Measurements from ENCODE around the gene DSG2. TPM values are rescaled to one million over a fixed set of nuclear protein-coding genes. Genes with fewer than 3 reads are reported as not detected.

The DSG2 gene
- total and polyA plus RNA-seq, 3 donors from 2014 or later, result 5.9 to 8.6 (median 7.0) TPM

GRCh38 chr18:31565345-31565744, 67.4 kb downstream of the DSG2 start:
- Histone ChIP-seq H3K27ac (no peak overlapping the region), H3K4me3 (no peak overlapping the region), H3K27me3 (no peaks in the 10 kb centered on the region), H3K4me1 (no peaks in the 10 kb centered on the region), H3K36me3 (ENCODE audit: low read depth, missing control alignments) (no peaks in the 10 kb centered on the region), H3K9me3 (no peaks in the 10 kb centered on the region)
- no peak for DNase-seq
- TF ChIP-seq CTCF (IDR thresholded peaks at IDR 0.05), result no peak
- TF ChIP-seq POLR2A (IDR thresholded peaks at IDR 0.05), result no peak
- 72 to 81% methylated on average over 2 of the region's 2 CpGs for WGBS, 2 donors
- intact Hi-C loops (cut with DNase I; ENCODE audit: low total_unique reads), result no loop called here

DNA sequence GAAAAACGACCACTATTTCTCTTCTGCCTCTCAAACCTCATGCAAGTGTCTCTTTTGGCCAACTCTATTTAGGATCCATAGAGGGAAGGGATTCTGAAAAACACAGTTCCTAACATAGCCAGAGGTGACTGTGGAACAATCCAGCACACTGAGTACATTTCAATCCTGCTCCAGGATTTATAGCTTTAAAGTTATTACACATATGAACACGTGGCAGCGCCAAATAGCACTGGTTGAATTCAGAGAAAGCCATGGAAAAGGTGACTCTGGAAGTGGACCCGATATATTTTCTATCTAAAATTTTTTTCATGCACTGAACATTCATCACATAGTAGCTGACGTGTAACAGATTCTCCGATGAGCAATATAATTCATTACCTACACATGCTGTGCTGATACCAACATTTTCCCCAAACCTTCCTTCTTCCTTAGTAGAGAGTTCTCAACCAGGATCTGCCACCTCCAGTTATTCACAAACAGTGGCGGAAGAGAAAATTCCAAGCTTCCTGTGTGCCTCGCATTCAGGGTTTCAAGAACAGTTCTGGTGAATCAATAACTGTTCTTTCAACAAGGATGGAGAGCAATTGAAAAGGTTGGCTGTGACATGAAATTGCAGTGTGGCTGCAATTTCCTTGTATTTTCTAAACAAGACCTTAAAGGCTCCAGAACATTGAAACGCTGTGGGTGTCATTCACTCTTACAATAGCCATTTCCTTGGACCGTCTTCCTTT, 68.0 kb downstream of the DSG2 start:
- 86 to 89% methylated on average over 10 of the region's 10 CpGs for WGBS, 2 donors
- no peaks in the 10 kb centered on the region for H3K27me3 ChIP-seq
- intact Hi-C loops (cut with DNase I; ENCODE audit: low total_unique reads), result no loop called here

GRCh38 chr18:31566576-31567306, 68.8 kb downstream of the DSG2 start:
- H3K4me3 ChIP-seq, result no peak overlapping the region
- H3K4me1 ChIP-seq, result no peaks in the 10 kb centered on the region
- H3K36me3 ChIP-seq (ENCODE audit: low read depth, missing control alignments), result no peaks in the 10 kb centered on the region
- no peak for DNase-seq
- TF ChIP-seq POLR2A (IDR thresholded peaks at IDR 0.05), result no peak
- no peak for TF ChIP-seq CTCF (IDR thresholded peaks at IDR 0.05)
- no peak overlapping the region for H3K27ac ChIP-seq
- H3K27me3 ChIP-seq, result no peaks in the 10 kb centered on the region
- intact Hi-C loops (cut with DNase I; ENCODE audit: low total_unique reads), result no loop called here
- H3K9me3 ChIP-seq, result no peaks in the 10 kb centered on the region
- 68 to 72% methylated on average over 4 of the region's 4 CpGs for WGBS, 2 donors

More for the DNA sequence above, 68.0 kb downstream of the DSG2 start:
- H3K4me1 ChIP-seq, result no peaks in the 10 kb centered on the region
- H3K9me3 ChIP-seq, result no peaks in the 10 kb centered on the region
- H3K36me3 ChIP-seq (ENCODE audit: low read depth, missing control alignments), result no peaks in the 10 kb centered on the region
- no peak overlapping the region for H3K27ac ChIP-seq
- no peak overlapping the region for H3K4me3 ChIP-seq
- no peak for DNase-seq
- TF ChIP-seq POLR2A (IDR thresholded peaks at IDR 0.05), result no peak
- no peak for TF ChIP-seq CTCF (IDR thresholded peaks at IDR 0.05)

- intact Hi-C loops (cut with DNase I; ENCODE audit: low total_unique reads), result no loop called here
- Histone ChIP-seq H3K27me3 (no peaks in the 10 kb centered on the region), H3K4me3 (no peak overlapping the region), H3K4me1 (no peaks in the 10 kb centered on the region), H3K27ac (no peak overlapping the region), H3K9me3 (no peaks in the 10 kb centered on the region), H3K36me3 (ENCODE audit: low read depth, missing control alignments) (no peaks in the 10 kb centered on the region)
- no peak for DNase-seq
- TF ChIP-seq POLR2A (IDR thresholded peaks at IDR 0.05), result no peak
- TF ChIP-seq CTCF (IDR thresholded peaks at IDR 0.05), result no peak
- WGBS, 2 donors, result 77 to 86% methylated on average over 7 to 9 of the region's 9 CpGs
Measured at GRCh38 chr18:31572368-31572767, 74.4 kb downstream of the DSG2 start.
